Subcutaneous adipose tissue (tissue), 4 donors: ENCODE measurements around the gene TIGAR. TPM values are rescaled to one million over a fixed set of nuclear protein-coding genes. Genes with fewer than 3 reads are reported as not detected.

Experiments
- CTCF ChIP-seq: fragments of 450-650 bp; IDR thresholded peaks from one replicate; pipeline ENCODE4 v1.5.1; 2016; ENCODE audit warnings: low read depth, mild to moderate bottlenecking, control low read depth, antibody characterized with exemption, moderate library complexity
- total RNA-seq, 4 donors: library from RNA; depleted of rRNA; stranded (reverse); fragments of >200 nt; gene quantifications; one replicate each; pipeline ENCODE4 v1.1.0, GENCODE V29; 2016

TIGAR gene
- total RNA-seq, 4 donors from 2014 or later = 3.1 to 13.9 (median 7.0) TPM

GRCh38 chr12:4285070-4285469 is 35.9 kb upstream of the TIGAR start:
- no peak for TF ChIP-seq CTCF

- TF ChIP-seq CTCF = no peak
Observed at GRCh38 chr12:4286228-4286627, 34.8 kb upstream of the TIGAR start.

GRCh38 chr12:4286771-4287317 is 34.2 kb upstream of the TIGAR start:
- no peak for TF ChIP-seq CTCF

GRCh38 chr12:4287325-4288211 is 33.4 kb upstream of the TIGAR start:
- TF ChIP-seq CTCF = no peak

- TF ChIP-seq CTCF = no peak
Observed at GRCh38 chr12:4288296-4289131, 32.5 kb upstream of the TIGAR start.

- TF ChIP-seq CTCF = no peak
Observed at GRCh38 chr12:4289231-4289878, 31.7 kb upstream of the TIGAR start.
